Left lung (tissue), 10 donors: Measurements from ENCODE around the gene ATP8A2. TPM values are rescaled to one million over a fixed set of nuclear protein-coding genes. Genes with fewer than 3 reads are reported as not detected.
A peak's percentile ranks its signal among the peaks of the same experiment; 100 is the strongest.

ENCODE experiments used
- ATAC-seq: fragments of 200-7000 bp; cut with Tn5 transposase; one replicate; pipeline ENCODE4 v1.9.1; 2020; ENCODE audit warnings: moderate library complexity
- DNase-seq, 4 donors: peaks; one replicate each; pipeline ENCODE4 v3.0.0-alpha.2; 2013 to 2020
- H3K27ac ChIP-seq, 2 donors: fragments of 200-600 bp; sonication (generic) in 1 of 2; one replicate each; pipeline versions ENCODE4 v1.5.0 to v1.8.0; 2020 to 2021
- H3K27me3 ChIP-seq, 2 donors: fragments of 200-600 bp; sonication (generic) in 1 of 2; one replicate each; pipeline versions ENCODE4 v1.5.0 to v1.8.0; 2020 to 2021
- H3K36me3 ChIP-seq, 2 donors: fragments of 200-600 bp; sonication (generic) in 1 of 2; one replicate each; pipeline versions ENCODE4 v1.5.0 to v1.8.0; 2020 to 2021
- H3K4me1 ChIP-seq, 2 donors: fragments of 200-600 bp; one replicate each; pipeline ENCODE4 v1.8.0; 2021
- H3K4me3 ChIP-seq, 2 donors: fragments of 200-600 bp; sonication (generic) in 1 of 2; one replicate each; pipeline versions ENCODE4 v1.5.0 to v1.8.0; 2020 to 2021; ENCODE audit warnings: mild to moderate bottlenecking in 1 of 2
- H3K9me3 ChIP-seq, 2 donors: fragments of 200-600 bp; sonication (generic) in 1 of 2; one replicate each; pipeline versions ENCODE4 v1.5.0 to v1.8.0; 2020 to 2021
- intact Hi-C, 2 donors: fragments of 100-400 bp; cut with DNase I; formaldehyde crosslinking; loops; one replicate each; pipeline versions ENCODE4 v1.11.2 to v1.14.2; 2022
- polyA plus RNA-seq, 6 donors: library from polyadenylated mRNA; unstranded; fragments of 120-200 nt; gene quantifications; one replicate each; pipeline ENCODE4 v1.2.1, GENCODE V29; 2013; ENCODE audit not compliant: insufficient read length in 6 of 6
- total RNA-seq, 2 donors: library from RNA; stranded (reverse); fragmentation: NEBNext Ultra II Directional; extraction: Animal tissue kit (Norgen Biotek cat#: 25700); gene quantifications; one replicate each; pipeline ENCODE4 v1.2.1, GENCODE V29; 2021
- TF ChIP-seq, protein P1 (sequence below), 2 donors: fragments of 200-600 bp; sonication (generic) in 1 of 2; IDR thresholded peaks; one replicate each; pipeline versions ENCODE4 v1.5.0 to v1.8.0; 2021; ENCODE audit warnings: antibody characterized with exemption in 2 of 2
- donor health status: DM: no; HTN: yes; CAD: no.
- donor health status: DM: no; HTN: no; CAD: no.

The ATP8A2 gene
- total and polyA plus RNA-seq, 8 donors, result 1.1 to 13.4 (median 9.6) TPM

- Histone ChIP-seq H3K27ac (no peak overlapping the region), H3K36me3 (no peaks in the 10 kb centered on the region), H3K27me3 (no peaks in the 10 kb centered on the region), H3K9me3 (no peaks in the 10 kb centered on the region), H3K4me1 (no peaks in the 10 kb centered on the region), H3K4me3 (no peak overlapping the region)
- TF ChIP-seq, protein P1, sequence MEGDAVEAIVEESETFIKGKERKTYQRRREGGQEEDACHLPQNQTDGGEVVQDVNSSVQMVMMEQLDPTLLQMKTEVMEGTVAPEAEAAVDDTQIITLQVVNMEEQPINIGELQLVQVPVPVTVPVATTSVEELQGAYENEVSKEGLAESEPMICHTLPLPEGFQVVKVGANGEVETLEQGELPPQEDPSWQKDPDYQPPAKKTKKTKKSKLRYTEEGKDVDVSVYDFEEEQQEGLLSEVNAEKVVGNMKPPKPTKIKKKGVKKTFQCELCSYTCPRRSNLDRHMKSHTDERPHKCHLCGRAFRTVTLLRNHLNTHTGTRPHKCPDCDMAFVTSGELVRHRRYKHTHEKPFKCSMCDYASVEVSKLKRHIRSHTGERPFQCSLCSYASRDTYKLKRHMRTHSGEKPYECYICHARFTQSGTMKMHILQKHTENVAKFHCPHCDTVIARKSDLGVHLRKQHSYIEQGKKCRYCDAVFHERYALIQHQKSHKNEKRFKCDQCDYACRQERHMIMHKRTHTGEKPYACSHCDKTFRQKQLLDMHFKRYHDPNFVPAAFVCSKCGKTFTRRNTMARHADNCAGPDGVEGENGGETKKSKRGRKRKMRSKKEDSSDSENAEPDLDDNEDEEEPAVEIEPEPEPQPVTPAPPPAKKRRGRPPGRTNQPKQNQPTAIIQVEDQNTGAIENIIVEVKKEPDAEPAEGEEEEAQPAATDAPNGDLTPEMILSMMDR (IDR thresholded peaks at IDR 0.05), result no peak
- DNase-seq, result peak in 2 of 4 donors; percentile 55 to 68
- intact Hi-C loops, result no loop called here
- no peak for ATAC-seq
Measured at GRCh38 chr13:25630329-25630900, 258.6 kb downstream of the ATP8A2 start.

DNA sequence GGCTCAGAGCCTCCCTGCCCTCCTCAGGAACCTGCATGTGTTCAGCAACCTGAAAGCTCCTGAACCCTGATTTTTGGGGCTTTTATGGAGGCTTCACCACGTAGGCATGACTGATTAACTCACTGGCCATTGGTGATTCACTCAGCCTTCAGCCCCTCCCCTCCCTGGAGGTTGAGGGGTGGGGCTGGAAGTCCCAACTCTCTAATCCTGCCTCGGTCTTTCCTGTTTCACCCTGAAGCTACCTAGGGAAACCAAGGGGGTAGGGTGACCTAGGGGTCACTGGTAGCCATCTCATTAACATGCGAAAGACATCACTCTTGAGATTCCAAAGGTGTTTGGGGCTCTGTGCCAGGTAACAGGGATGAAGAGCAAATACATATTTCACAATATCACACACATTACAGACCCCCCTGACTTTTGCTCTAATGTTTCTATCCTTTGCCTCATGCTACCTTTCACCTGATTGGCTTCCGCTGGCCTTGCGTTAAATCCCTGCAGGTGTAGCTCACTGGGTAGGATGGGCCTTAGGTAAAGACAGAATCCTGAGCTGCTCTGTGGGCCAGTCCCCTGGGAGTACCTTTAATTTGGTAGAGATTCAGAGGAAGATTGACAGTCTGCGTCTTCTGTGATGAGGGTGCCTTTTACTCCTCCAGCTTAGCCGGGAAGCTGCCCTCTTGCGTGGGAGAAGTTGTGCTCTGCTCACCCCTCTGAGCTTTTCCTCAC lies 260.6 kb downstream of the ATP8A2 start:
- TF ChIP-seq, protein P1 (IDR thresholded peaks at IDR 0.05), result no peak
- H3K4me3 ChIP-seq, result no peak overlapping the region
- no peaks in the 10 kb centered on the region for H3K9me3 ChIP-seq
- H3K36me3 ChIP-seq, result no peaks in the 10 kb centered on the region
- H3K4me1 ChIP-seq, result no peaks in the 10 kb centered on the region
- DNase-seq (no peak), ATAC-seq (no peak)
- H3K27me3 ChIP-seq, result no peaks in the 10 kb centered on the region
- no peak overlapping the region for H3K27ac ChIP-seq
- intact Hi-C loops, result no loop called here

- H3K27ac ChIP-seq, result no peak overlapping the region
- no peaks in the 10 kb centered on the region for H3K36me3 ChIP-seq
- TF ChIP-seq, protein P1 (IDR thresholded peaks at IDR 0.05), result no peak
- no peak overlapping the region for H3K4me3 ChIP-seq
- ATAC-seq (no peak), DNase-seq (no peak)
- no peaks in the 10 kb centered on the region for H3K9me3 ChIP-seq
- no peaks in the 10 kb centered on the region for H3K27me3 ChIP-seq
- no peaks in the 10 kb centered on the region for H3K4me1 ChIP-seq
- intact Hi-C loops, result no loop called here
Measured at GRCh38 chr13:25633093-25633492, 261.3 kb downstream of the ATP8A2 start.

GRCh38 chr13:25645681-25646080 lies 273.9 kb downstream of the ATP8A2 start:
- no peak for DNase-seq
- no peaks in the 10 kb centered on the region for H3K36me3 ChIP-seq
- no peak overlapping the region for H3K27ac ChIP-seq
- intact Hi-C loops, result no loop called here
- peaks cover 0 to 23% of the 10 kb centered on the region in 2 donors for H3K9me3 ChIP-seq
- no peaks in the 10 kb centered on the region for H3K4me1 ChIP-seq
- no peak for ATAC-seq
- no peaks in the 10 kb centered on the region for H3K27me3 ChIP-seq
- TF ChIP-seq, protein P1 (IDR thresholded peaks at IDR 0.05), result no peak
- no peak overlapping the region for H3K4me3 ChIP-seq

GRCh38 chr13:25649001-25649633 lies 277.3 kb downstream of the ATP8A2 start:
- Histone ChIP-seq H3K27me3 (no peaks in the 10 kb centered on the region), H3K4me1 (no peaks in the 10 kb centered on the region), H3K9me3 (peaks cover 0 to 10% of the 10 kb centered on the region in 2 donors), H3K36me3 (no peaks in the 10 kb centered on the region), H3K27ac (no peak overlapping the region), H3K4me3 (no peak overlapping the region)
- TF ChIP-seq, protein P1 (IDR thresholded peaks at IDR 0.05), result no peak
- DNase-seq (peak in 1 of 4 donors; percentile 44), ATAC-seq (peak; percentile 76)
- intact Hi-C loops, result no loop called here
